HG02870 (cell line): ENCODE results near the gene SNX14.

ENCODE experiments used
- ATAC-seq: cut with Tn5 transposase; IDR thresholded peaks from one replicate; pipeline ENCODE4 v1.9.1; 2021; ENCODE audit warnings: mild to moderate bottlenecking, moderate library complexity; ENCODE audit not compliant: unreplicated experiment

SNX14 gene

GRCh38 chr6:85465762-85466161 lies 127.9 kb downstream of the SNX14 start:
- ATAC-seq = peak; percentile 34

DNA sequence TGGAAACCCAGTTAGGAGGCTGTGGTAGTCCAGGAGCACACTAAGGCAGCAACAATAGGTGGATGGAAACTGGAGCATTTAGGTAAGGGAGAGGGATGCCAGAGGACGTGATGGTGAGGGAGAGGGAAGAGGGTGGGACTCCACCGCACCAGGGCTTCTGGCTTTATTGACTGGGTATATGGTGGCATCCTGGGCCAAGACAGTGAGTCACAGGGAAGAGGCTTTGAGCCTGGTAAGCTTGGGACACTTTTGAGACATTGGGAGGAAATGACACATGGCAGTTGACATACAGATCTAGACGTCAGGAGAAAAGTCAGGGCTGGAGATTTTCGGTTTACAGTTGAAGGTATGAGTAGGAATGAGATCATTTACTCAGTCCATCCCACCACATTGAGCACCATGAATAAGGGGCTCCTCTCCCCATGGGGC lies 128.9 kb downstream of the SNX14 start:
- ATAC-seq = no peak

- ATAC-seq = no peak
These were observed 129.4 kb downstream of the SNX14 start for GRCh38 chr6:85464260-85464644.

DNA sequence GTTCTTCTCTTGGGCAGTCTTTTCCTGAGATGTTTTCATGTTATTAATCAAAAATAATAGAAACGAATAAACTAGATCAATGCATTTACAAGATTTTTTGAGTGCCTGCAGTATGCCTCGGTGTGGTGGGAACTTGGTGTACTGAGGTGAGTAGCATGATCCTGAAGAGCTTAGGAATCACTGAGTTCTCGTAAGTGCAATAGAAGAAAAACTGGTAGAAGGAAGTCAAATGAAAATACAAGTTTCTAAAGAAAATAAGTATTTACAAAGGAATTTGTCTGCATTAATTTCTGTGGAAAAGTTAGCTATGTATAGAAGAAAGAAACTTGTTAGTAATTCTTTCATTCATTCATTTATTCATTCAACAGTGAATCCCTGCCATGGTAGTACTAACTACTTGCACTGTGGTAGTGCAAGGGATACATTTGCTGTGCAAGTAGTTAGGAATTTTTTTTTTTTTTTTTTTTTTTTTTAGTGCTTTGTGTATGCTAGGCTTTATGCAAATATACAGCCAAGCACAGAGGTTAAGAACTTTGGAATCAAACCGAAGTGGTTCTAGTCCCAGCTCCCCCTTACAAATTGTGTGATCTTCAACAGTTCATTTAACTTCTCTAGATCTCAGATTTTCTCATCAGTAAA lies 129.9 kb downstream of the SNX14 start:
- ATAC-seq = no peak

GRCh38 chr6:85462673-85463072 lies 131.0 kb downstream of the SNX14 start:
- no peak for ATAC-seq

GRCh38 chr6:85461798-85462170 lies 131.9 kb downstream of the SNX14 start:
- ATAC-seq = no peak

DNA sequence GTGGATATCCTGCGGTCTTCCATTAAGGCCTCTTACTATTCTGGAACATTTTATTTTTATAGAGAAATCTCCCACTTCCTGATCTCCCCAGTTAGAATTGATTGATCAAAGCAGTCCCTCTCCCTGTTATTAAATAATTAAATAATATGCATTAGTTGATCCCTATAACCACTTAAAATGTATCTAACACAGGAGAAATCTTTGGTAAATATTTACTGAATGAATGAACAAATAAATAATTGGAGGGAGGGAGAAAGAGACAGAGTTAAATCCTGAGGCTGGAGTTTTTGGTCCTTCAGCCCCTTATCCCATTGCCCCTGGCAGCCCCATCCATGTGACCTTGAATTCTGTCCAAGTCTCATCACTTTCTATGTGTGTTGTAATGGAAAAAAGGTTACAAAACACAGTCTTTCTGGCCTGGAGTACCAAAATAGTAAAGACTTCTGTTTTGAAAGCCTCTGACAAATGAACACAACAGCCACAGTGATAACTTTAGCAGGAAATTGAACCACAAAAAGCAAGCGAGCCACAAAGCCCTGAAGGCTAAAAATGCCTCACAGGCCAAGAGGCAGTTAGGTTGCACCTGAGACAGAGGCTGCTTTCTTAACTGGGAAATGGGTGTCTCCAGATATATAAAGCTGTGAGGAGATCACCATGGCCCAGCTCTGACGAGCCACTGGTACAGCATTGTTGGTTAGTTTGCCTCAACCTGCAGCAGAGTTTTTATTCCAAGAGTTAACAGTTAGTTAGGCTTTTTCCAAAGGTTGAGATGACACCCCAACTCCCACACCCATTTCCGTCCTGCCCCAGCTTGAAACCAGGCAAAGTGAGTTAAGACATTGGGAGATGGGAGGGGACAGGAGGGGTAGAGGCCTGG lies 132.5 kb downstream of the SNX14 start:
- peak; percentile 78 for ATAC-seq

- ATAC-seq = no peak
These were observed 133.3 kb downstream of the SNX14 start for GRCh38 chr6:85460154-85460920.

DNA sequence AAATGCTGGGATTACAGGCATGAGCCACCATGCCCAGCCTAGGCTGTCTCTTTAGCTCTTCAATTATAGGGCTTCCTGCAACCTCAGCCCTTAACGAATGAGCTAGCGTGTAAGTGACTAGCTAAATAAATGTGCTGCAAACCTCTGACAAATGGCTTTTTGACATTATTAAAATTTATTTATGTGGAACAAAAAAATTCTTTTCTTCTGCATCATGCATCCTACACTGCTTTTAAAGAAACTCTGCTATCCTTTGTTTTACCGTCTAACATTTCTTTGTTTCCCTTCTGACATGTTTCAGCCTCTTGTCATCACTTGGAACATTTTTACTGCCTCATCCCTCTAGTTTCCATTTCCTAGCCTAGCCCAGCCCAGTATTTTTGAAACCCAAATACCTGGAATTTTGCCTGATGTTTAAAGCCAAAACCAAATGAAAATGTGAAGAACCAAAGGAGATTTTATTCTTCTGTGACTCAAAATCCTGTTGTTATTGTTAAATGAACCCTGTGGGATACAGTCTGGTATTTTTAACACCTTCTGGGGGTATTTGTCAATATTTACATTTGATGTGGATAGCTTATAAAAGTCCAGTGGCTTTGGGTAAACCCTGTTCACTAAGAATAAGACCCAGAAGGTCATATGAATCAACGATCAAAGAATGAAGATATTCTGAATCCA lies 134.3 kb downstream of the SNX14 start:
- no peak for ATAC-seq

DNA sequence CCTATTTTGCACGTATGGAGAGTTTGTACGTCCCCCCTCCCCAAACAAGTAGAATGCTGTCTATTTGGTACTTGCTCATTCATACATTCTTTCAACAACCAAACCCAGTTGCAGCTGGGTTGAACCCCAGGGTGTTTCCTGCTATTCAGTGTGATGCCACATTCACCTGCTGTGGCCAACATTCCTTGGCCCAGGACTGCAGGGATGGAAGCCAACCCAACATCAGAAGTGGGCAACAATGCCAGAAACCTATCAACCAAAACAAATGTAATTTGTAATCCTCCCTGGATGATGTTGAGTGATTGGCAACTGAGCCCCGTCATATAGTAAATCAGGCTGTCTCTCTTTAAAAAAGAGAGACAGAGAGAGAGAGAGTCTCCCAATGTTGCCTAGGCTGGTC lies 134.9 kb downstream of the SNX14 start:
- no peak for ATAC-seq

DNA sequence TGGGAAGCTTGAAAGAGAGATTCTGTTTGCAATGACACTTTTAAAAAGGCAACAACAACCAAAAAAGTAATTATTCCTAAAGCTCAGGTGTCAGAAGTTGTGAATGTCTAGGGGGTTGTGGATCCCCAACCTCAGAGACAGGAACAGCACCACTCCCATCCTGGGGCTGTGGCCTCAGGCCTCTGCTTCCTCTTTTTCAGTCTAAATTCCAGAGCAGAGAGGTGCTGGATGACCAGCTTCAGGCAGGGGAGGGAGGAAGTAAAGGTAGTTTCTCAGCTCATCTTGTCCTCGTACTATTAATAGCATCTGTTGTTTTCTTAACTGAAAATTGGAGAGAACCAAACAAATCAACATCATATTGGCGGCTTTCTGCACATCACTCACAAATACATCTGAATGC lies 135.5 kb downstream of the SNX14 start:
- no peak for ATAC-seq

DNA sequence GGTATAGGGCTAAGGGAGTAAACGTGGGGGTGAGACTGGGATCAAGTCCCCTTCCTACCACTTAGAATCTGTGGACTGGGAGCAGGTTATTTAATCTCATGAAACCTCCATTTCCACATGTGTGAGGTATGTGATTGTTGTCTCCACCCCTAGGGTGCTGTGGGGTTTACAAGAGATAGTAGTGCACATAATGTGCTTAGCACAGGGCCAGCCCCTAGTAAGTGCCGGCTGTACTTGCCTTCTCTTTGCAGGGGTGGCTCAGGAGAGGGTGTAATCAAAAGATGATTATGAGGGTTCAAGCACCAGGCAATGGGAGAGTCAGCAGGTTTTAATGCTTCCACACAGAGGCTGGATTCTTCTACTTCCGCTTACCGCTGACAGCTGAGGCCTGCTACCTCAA lies 136.9 kb downstream of the SNX14 start:
- no peak for ATAC-seq
